GM18505 (cell line): ENCODE data around the gene TSHZ1.

Experiments
- ATAC-seq: cut with Tn5 transposase; IDR thresholded peaks from one replicate; pipeline ENCODE4 v1.9.1; 2021; ENCODE audit not compliant: unreplicated experiment
- POLR2A ChIP-seq: IDR thresholded peaks from 4 replicates; pipeline ENCODE4 v1.6.1; 2011; ENCODE audit warnings: borderline replicate concordance; ENCODE audit not compliant: insufficient read depth, insufficient read length; ENCODE audit errors: extremely low read depth

TSHZ1 gene

GRCh38 chr18:75210274-75211001 is at the start of gene TSHZ1:
Gene TSHZ1 (plus strand): TSS chr18:75210797. CDS start chr18:75211877, 1,080 bp downstream.
- ATAC-seq = peak; percentile 26

GRCh38 chr18:75161256-75162028 is 49.2 kb upstream of the TSHZ1 start:
- TF ChIP-seq POLR2A = no peak

More at GRCh38 chr18:75210274-75211001, at the start of gene TSHZ1:
- TF ChIP-seq POLR2A = peak; percentile 68

DNA sequence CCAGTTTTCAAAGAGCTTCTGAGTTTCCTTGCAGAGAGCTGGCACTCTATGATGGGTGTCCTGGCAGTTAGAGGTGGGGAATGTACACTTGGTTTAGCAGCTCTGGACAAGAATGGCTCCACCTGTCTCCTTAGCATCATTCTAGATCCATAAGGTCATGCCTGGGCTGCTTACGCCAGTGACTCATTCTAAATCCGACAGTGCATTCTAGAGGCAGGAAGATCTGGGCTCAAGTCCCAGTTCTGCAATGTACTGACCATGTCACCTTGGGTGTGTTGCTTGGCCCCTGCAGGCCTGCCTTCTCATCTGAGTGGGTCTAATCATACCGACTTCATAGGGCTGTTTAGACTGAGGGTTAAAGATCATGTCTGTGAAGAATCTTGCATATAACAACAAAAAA is 48.1 kb upstream of the TSHZ1 start:
- no peak for TF ChIP-seq POLR2A
- ATAC-seq = no peak

More at GRCh38 chr18:75161256-75162028, 49.2 kb upstream of the TSHZ1 start:
- no peak for ATAC-seq

- no peak for TF ChIP-seq POLR2A
- no peak for ATAC-seq
Measured at GRCh38 chr18:75162978-75163377, 47.6 kb upstream of the TSHZ1 start.

GRCh38 chr18:75163736-75164135 is 46.9 kb upstream of the TSHZ1 start:
- no peak for TF ChIP-seq POLR2A
- no peak for ATAC-seq

GRCh38 chr18:75164479-75164878 is 46.1 kb upstream of the TSHZ1 start:
- ATAC-seq = no peak
- no peak for TF ChIP-seq POLR2A

DNA sequence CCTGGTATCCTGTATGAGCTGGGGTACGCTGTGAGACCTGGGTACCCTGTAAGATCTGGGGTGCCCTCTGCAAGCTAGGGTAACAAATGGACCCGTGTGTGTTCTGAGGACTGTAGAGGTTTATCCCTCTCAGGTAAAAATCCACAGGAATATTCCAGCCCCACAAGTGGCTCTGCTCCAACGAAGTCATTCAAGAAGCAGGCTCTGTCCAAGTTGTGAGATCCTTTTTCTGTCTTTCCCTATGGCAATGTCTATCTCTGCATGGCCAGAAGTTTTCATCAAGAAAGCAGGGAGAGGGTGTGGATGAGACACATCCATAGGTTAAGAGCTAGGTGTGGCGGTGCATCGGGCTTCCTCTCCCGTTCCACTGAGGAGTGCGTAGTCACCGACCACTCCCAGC is 44.7 kb upstream of the TSHZ1 start:
- TF ChIP-seq POLR2A = no peak
- no peak for ATAC-seq

DNA sequence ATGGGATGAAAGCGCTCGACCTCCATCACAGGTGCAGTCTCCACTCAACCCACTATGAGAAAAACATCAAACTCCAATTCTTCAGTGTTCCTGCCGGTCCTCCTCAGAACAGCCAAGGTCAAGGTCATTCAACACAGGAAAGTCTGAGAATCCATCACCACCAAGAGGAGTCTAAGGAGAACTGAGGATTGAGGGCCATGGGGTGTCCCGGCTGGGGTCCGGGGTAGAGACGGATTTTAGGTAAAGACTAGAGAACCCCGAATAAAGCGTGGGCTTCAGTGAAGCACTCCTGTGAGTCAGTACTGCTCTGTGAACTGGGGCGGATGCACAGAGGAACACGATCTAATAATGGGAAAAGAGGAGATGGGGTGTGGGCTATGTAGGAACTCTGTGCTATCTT is 43.5 kb upstream of the TSHZ1 start:
- no peak for TF ChIP-seq POLR2A

DNA sequence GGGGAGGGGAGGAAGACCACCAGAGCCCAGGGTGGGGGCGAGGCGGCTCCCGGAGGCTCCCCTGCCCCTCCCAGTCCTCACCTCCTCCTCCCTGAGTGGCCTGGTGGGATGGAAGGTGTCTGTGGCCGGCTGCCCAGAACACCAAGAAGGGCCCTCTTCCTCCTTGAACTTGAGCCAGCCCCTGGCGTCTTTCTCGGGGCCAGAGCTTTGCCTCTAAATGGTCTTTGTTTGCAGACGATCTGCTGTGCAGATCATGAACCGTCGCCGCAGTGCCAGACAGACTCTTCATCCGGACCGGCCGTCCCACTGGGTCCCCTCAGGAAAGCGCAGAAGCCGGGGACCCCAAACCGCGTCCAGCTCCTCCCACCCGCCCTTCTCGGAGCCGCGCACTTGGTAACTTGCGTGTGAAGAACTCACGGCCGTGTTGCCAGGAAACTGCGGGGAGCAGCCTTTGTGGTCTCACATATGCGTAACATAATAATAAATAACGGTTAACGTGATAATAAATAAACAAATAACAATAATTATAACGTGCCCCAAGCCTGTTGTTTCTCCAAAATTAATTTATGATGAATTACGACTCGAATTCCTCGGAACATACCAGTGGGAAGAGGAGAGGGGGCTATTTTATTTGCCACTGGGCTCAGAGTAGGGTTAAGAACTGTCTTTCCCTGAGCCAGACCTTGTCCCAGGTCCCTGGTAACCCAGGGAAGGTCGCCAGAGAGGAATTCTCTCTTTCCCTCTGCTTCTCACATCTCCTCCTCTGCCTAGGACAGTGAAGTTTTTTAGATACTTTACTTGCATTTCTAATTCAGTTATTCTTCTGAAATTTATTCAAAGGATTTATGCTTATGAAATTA is 42.6 kb upstream of the TSHZ1 start:
- TF ChIP-seq POLR2A = no peak
- ATAC-seq = no peak

More for the DNA sequence above, 43.5 kb upstream of the TSHZ1 start:
- no peak for ATAC-seq

DNA sequence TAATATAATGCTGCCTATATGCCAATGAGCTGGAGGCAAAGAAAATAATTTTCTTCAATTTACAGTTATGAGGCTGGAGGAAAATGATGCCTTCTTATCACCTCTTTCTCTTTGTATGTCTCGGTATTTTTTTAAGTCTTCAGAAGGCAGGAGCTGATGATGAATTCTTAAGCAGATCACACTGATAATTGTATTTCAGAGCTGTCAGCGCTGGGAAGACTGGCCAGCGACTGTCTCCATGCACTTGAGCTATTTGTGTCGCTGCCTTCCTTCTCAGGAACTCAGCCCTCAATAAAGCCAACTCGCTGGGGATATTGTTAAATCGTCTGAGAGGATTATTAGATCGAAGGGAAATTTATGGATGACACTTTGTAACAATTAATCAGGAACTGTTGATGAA is 42.0 kb upstream of the TSHZ1 start:
- TF ChIP-seq POLR2A = no peak

DNA sequence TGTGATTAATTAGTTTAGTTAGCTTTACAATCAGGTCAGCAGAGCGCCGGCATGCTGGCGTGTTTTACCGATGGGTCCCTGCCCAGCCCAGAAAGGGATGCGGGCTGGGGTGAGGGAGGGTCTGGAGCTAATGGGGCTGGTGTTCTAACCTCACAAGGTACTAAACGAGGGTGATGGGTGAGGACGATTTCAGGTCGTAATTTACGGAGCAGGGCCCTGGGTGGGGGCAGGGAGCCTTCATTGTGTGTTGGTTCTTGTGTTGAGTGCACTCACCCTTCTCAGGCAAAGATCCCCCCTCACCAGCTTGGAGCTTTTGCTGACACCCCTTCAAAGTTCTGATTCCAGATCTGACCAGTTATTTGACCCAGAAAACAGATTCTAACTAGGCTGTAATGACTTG is 41.2 kb upstream of the TSHZ1 start:
- ATAC-seq = no peak
- TF ChIP-seq POLR2A = no peak

More for the DNA sequence above, 42.0 kb upstream of the TSHZ1 start:
- no peak for ATAC-seq

DNA sequence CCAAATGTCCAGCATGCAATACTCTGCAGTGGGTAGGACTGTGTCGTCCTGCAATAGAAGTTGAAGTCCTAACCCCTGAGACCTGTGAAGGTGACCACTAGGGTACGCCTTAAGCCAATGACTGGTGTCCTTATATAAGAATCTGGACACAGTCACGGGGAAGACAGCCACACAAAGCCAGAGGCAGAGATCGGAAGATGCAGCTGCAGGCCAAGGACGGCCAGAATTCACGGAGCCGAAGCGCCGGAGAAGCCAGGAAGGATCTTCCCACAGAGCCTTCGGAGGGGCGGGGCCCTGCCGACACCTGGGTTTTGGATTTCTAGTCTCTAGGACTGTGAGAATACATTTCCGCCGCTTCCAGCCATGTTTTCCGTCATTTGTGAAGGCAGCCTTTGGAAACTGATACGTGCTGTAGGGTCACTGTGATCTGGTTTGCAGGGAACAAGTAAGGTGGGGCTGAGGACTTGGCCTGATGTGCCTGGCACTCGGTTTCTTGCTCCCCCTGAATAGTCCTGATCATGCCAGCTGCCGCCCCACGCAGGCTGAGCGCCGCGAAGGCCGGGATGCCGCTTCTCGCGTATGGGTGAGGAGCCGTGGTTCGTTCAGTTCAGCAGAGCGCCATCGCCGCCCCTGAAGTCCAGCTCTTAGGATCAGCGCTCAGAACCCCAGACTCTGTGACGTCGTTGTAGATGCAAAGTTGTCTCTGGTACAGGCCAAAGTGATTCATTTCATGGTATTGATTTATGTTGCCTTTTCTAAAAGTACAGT is 40.4 kb upstream of the TSHZ1 start:
- no peak for TF ChIP-seq POLR2A
- no peak for ATAC-seq
